ENCODE measurements around the gene BUD13.

BUD13 gene

DNA sequence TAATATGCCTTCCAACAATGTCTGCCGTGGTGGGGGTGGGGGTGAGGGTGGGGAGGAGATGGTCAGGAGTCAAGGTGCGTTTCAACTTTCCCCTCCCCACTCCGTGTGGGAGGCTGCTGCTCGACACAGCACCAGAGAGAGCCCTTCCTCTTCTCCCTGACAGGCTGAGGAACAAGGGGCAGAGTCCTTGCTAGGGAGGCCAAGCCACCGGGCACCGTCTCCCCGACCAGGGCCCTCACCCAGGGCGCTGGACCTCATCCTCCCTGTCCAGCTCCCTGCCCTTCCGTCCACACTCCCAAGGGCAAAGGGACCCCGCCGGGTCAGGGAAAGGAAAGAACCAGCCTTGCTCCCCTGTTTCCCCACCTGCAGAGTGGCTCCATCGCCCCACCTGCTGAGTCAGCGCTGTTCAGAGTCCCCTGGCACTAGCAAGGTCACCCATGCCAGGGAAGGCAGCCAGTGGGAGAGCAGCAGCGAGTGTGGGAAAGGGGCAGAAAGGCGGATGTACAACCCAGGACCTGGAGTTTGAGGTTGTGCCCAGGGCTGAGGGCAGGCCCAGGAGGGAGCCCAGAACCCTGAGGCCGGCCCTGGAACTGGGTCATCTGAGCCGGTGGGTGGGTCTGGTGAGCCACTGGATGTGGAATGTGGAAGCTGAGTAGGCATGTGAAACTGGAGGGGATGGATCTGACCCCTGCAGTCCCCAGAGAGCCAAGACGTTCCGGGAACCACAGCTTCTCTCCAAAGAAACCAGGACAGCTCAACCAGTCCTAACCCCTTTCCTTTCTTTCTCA lies 47.2 kb downstream of the BUD13 start:
- Mint-ChIP-seq H3K4me1 (ENCODE audit: low read depth) (no peaks in the 10 kb centered on the region), H3K36me3 (ENCODE audit: low read depth) (no peaks in the 10 kb centered on the region), H3K27ac (no peak overlapping the region), H3K4me3 (no peak overlapping the region), H3K27me3 (ENCODE audit: low read depth) (peaks cover 8% of the 10 kb centered on the region), H3K9me3 (no peaks in the 10 kb centered on the region)

DNA sequence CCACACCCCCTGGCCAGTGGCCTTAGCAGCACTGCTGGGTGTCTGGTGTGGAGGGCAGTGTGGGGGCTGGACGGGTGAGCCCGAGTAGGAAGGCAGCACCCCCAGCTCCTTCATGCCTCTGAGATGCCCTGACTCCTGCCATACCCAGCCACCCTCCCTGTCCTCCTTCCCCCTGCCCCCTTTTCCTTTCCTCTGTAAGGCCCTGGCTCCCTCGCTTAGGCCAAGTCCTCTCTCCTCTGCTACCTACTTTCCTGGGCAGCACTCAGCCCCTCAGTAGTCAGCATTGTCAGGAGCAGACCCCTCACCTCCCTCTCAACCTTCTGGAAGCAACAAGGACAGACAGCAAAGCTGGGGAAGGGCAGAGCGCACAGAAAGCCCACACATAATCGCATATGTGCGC lies 48.0 kb downstream of the BUD13 start:
- Mint-ChIP-seq H3K9me3 (no peaks in the 10 kb centered on the region), H3K27me3 (ENCODE audit: low read depth) (peaks cover 8% of the 10 kb centered on the region), H3K27ac (no peak overlapping the region), H3K4me1 (ENCODE audit: low read depth) (no peaks in the 10 kb centered on the region), H3K36me3 (ENCODE audit: low read depth) (no peaks in the 10 kb centered on the region), H3K4me3 (no peak overlapping the region)

DNA sequence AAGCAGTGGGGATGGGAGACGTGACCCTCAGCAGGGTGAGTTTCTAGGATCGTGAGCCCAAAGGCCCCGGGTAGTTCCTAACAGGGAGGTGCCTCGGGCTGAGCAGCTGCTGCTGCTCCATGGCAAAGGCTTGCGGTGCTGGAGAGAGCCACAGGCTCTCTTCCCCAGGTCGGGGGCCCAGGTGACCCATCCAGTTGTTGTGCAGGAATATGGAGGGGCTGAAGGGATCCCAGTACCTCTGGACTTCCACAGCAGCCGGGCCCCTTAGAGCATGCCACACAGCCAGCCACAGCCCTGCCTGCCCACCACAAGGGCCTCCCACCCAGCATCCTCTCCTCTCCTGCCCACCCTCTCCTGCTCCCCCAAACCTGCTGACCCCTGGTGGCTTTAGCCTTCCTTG lies 49.3 kb downstream of the BUD13 start:
- Mint-ChIP-seq H3K27me3 (ENCODE audit: low read depth) (peaks cover 8% of the 10 kb centered on the region), H3K4me1 (ENCODE audit: low read depth) (no peaks in the 10 kb centered on the region), H3K27ac (no peak overlapping the region), H3K4me3 (no peak overlapping the region), H3K9me3 (no peaks in the 10 kb centered on the region), H3K36me3 (ENCODE audit: low read depth) (no peaks in the 10 kb centered on the region)

DNA sequence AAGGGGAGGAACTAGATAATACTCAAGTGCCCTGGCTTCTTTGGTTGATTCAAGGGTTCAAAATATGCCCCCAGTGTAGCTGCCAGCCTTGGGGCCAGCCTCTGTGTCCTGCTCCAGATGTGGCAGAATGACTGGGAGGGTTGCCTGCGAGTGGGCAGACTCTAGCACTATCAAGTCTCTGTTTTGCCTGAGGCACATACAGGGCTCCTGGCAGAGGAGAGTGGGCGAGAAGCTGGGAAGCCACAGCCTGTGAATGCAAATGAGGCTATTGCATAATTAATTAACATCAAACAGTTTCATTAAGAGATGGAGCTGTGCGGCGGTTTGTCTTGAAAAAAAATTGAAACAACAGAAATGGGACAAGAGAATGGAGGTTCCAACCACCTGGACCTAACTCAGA lies 50.8 kb downstream of the BUD13 start:
- H3K4me3 Mint-ChIP-seq = no peak overlapping the region
- H3K27me3 Mint-ChIP-seq (ENCODE audit: low read depth) = peaks cover 8% of the 10 kb centered on the region
- H3K9me3 Mint-ChIP-seq = no peaks in the 10 kb centered on the region
- H3K36me3 Mint-ChIP-seq (ENCODE audit: low read depth) = no peaks in the 10 kb centered on the region
- H3K4me1 Mint-ChIP-seq (ENCODE audit: low read depth) = no peaks in the 10 kb centered on the region
- no peak overlapping the region for H3K27ac Mint-ChIP-seq

DNA sequence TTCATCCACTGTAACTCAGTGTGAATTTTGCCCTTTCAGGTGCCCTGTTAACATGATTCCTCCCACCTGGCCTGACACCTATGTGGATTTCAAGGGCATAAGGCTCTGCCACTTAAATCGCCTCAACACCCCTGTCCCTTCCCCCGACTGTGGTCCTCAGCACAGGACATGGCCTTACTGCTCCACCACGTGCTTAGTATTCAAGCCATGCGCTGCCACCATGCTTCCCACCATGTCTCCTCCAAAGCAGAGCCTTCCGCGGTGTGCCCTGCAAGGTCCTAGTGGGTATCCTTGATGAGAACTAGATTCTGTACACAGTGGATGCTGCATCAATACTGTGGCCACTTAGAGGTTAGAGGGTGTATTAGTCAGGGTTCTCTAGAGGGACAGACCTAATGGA lies 51.9 kb downstream of the BUD13 start:
- Mint-ChIP-seq H3K4me1 (ENCODE audit: low read depth) (no peaks in the 10 kb centered on the region), H3K4me3 (no peak overlapping the region), H3K27ac (no peak overlapping the region), H3K9me3 (no peaks in the 10 kb centered on the region), H3K36me3 (ENCODE audit: low read depth) (no peaks in the 10 kb centered on the region), H3K27me3 (ENCODE audit: low read depth) (peaks cover 8% of the 10 kb centered on the region)

DNA sequence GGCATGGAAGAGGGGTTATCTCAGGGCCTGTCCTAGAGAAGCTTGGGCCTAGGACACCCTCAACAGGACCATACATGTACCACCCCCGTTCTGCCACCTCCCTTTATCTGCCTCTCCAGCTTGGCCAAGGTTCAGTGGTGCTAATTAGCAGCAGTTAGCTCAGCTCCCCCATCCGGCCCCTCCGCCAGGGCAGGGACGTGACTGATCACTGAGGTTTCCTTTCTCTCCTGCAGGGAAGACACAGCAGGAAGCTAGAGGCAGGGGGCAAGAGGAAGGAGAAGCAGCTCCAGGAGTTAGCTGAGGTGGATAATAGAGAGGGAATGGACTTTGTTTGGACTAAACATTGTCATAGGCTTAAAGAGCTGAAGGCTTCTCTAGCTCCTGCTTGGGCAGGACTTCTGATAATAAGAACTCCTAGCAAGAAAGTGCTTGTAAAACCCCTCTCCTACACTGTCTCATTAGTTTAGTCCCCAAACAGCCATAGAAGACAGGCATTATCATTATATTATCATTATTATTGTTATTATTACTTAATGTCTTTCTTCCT lies 53.8 kb downstream of the BUD13 start:
- Mint-ChIP-seq H3K4me1 (ENCODE audit: low read depth) (no peaks in the 10 kb centered on the region), H3K27me3 (ENCODE audit: low read depth) (peaks cover 7% of the 10 kb centered on the region), H3K4me3 (no peak overlapping the region), H3K9me3 (no peaks in the 10 kb centered on the region), H3K36me3 (ENCODE audit: low read depth) (no peaks in the 10 kb centered on the region), H3K27ac (no peak overlapping the region)

DNA sequence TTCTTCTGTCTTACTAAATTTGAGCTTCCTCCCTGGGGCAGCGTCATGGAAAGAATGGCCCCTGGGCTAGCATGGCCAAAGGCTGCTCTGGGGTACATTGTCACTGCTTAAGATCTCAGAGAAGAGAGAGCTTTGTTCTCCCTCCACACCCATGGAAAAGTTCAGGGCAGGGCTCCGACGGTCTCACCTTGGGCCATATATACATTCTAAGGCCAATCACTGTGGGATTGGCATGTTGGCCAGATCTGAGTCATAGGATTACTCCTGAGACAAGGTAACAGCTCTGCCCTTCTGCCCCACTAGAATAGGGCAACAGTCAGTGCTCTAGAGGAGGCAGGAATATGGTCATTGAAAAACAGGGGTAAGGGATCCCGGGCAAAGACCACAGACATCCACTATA lies 56.2 kb downstream of the BUD13 start:
- Mint-ChIP-seq H3K4me3 (no peak overlapping the region), H3K27ac (no peak overlapping the region), H3K4me1 (ENCODE audit: low read depth) (no peaks in the 10 kb centered on the region), H3K36me3 (ENCODE audit: low read depth) (no peaks in the 10 kb centered on the region), H3K9me3 (no peaks in the 10 kb centered on the region), H3K27me3 (ENCODE audit: low read depth) (peaks cover under 1% of the 10 kb centered on the region)

DNA sequence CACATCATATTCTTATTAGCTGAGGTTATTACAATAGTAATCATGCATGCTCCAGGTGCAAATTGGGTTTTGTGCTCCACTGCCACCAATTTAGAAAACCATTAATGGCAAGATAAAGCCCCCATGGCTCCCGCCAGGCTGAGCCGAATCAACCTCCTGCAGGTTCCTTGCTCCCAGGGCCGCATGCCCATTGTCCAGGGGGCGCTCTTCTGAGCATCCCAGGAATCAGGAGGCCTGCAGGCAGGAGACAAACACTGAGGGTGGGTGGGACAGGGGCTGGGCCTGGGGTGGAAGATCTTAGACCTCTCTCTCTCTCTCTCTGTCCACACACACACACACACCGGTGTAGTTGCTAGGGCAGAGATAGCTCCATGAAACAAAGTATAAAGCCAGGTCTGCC lies 57.4 kb downstream of the BUD13 start:
- no peaks in the 10 kb centered on the region for H3K4me1 Mint-ChIP-seq (ENCODE audit: low read depth)
- H3K9me3 Mint-ChIP-seq = no peaks in the 10 kb centered on the region
- peaks cover 3% of the 10 kb centered on the region for H3K27me3 Mint-ChIP-seq (ENCODE audit: low read depth)
- no peaks in the 10 kb centered on the region for H3K36me3 Mint-ChIP-seq (ENCODE audit: low read depth)
- H3K4me3 Mint-ChIP-seq = no peak overlapping the region
- no peak overlapping the region for H3K27ac Mint-ChIP-seq

DNA sequence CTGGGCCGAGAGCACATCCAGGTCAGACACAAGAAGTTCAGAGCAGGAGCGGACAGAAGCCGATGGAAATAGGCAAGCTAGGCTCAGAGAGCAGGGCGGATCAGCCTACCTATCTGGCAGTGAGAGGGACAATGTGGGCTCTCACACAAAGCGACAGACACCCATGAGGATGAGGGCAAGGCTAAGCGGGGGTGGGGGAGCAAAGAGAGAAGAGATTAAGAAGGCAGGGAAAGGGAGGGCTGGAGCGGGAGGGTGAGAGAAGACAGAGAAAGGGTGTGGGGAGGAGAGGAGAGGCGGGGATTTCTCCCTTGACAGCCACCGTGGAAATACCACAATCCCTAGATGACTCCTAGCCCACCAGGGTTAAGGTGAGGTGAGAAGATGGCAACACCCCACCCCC lies 57.9 kb downstream of the BUD13 start:
- no peaks in the 10 kb centered on the region for H3K9me3 Mint-ChIP-seq
- H3K4me1 Mint-ChIP-seq (ENCODE audit: low read depth) = no peaks in the 10 kb centered on the region
- no peaks in the 10 kb centered on the region for H3K36me3 Mint-ChIP-seq (ENCODE audit: low read depth)
- H3K27me3 Mint-ChIP-seq (ENCODE audit: low read depth) = peaks cover 5% of the 10 kb centered on the region
- H3K27ac Mint-ChIP-seq = no peak overlapping the region
- no peak overlapping the region for H3K4me3 Mint-ChIP-seq

DNA sequence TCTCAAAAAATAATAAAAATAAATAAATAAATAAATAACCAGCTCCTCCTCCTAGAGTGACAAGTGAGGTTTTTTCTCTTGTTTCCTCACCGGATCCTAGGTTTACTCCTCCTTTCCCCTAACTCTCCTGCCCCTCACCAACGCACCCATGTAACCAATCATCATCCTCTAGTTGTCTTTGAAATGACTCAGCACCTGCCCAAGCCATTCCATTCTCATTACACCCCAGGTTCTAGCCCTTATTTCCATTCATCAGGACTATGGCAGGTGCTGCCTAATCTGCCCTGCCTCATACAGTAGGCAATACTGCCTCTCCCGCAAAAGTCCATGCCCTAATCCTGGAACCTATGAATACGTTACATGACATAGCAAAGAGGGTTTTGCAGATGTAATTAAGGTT lies 60.4 kb downstream of the BUD13 start:
- Mint-ChIP-seq H3K27ac (no peak overlapping the region), H3K27me3 (ENCODE audit: low read depth) (peaks cover 12% of the 10 kb centered on the region), H3K4me3 (no peak overlapping the region), H3K4me1 (ENCODE audit: low read depth) (no peaks in the 10 kb centered on the region), H3K9me3 (no peaks in the 10 kb centered on the region), H3K36me3 (ENCODE audit: low read depth) (no peaks in the 10 kb centered on the region)

DNA sequence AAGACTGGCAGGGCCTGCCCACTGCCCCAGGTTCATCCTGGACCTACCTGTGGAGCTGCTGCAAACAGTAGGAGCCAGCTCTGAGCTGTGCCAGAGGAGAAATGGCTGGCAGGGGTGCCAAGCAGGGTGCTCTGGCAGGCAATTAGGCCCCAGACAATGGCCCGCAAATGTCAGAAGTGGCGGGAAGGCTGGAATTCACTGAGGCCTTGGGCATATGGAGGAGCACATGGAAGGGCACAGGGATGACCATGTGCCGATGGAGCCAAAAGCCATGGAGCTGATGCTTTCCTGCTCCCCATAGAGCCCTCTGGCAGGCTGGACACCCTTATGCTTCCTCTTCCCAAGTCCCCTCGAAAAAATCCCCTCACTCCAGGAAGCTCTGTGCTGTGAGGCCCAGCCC lies 62.0 kb downstream of the BUD13 start:
- H3K9me3 Mint-ChIP-seq = no peaks in the 10 kb centered on the region
- peaks cover 2% of the 10 kb centered on the region for H3K4me1 Mint-ChIP-seq (ENCODE audit: low read depth)

DNA sequence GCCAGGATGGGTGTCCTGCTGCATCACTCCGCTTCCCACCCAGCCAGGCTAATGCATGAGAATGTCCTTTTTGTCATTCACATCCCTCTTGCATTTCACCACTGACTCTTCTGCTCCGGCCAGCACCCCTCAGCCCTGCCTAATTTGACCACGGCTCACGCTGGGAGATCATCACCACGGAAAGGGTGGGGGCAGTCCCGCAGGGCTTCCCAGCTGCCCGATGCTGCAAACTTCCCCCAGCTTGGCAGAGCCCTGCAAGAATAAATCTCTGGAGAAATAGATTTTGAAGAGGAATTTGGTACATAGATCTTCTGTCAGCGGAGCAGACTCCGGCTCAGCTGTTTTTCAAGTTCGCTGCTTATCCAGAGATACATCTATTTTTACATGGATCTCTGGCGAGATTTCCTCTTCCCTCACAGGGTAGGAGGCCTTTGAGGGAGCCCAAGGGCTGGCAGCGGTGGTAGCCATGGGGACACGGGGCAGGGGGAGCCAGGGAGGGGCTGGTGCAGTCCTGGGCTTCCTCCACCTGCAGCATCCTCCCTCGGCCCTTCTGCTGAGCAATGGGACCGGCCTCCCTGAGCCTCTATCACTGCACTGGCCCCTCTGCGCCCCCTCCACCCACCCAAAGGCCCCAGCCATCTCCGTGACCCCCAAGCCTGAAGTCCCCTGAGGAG lies 62.6 kb downstream of the BUD13 start:
- Mint-ChIP-seq H3K4me1 (ENCODE audit: low read depth) (peaks cover 2% of the 10 kb centered on the region), H3K9me3 (no peaks in the 10 kb centered on the region), H3K27me3 (ENCODE audit: low read depth) (peaks cover 33% of the 10 kb centered on the region), H3K27ac (no peak overlapping the region), H3K36me3 (ENCODE audit: low read depth) (no peaks in the 10 kb centered on the region), H3K4me3 (no peak overlapping the region)

More for the DNA sequence above, 62.0 kb downstream of the BUD13 start:
- H3K27ac Mint-ChIP-seq = no peak overlapping the region
- no peaks in the 10 kb centered on the region for H3K36me3 Mint-ChIP-seq (ENCODE audit: low read depth)
- H3K4me3 Mint-ChIP-seq = no peak overlapping the region
- peaks cover 27% of the 10 kb centered on the region for H3K27me3 Mint-ChIP-seq (ENCODE audit: low read depth)

DNA sequence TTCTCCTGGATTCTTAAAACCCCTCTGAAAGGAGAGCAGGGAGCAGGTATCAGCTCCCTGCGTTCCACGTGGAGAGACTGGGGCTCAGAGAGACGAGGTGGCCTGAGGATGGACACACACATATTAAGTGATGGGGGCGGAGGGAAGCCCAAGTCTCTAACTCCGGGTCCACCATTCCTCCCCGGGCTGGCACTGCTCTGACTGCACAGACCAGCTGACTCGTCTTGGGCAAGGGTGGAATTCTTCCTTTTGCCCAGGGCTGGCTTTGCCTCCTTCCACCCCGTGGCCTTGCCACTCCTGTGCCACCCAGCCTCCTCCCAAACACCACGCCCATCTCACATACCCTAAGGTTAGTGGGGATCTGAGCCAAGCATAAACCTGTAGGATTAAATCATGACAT lies 65.0 kb downstream of the BUD13 start:
- Mint-ChIP-seq H3K4me3 (no peak overlapping the region), H3K27ac (no peak overlapping the region), H3K9me3 (no peaks in the 10 kb centered on the region), H3K27me3 (ENCODE audit: low read depth) (peaks cover 40% of the 10 kb centered on the region), H3K4me1 (ENCODE audit: low read depth) (peaks cover 2% of the 10 kb centered on the region), H3K36me3 (ENCODE audit: low read depth) (no peaks in the 10 kb centered on the region)

DNA sequence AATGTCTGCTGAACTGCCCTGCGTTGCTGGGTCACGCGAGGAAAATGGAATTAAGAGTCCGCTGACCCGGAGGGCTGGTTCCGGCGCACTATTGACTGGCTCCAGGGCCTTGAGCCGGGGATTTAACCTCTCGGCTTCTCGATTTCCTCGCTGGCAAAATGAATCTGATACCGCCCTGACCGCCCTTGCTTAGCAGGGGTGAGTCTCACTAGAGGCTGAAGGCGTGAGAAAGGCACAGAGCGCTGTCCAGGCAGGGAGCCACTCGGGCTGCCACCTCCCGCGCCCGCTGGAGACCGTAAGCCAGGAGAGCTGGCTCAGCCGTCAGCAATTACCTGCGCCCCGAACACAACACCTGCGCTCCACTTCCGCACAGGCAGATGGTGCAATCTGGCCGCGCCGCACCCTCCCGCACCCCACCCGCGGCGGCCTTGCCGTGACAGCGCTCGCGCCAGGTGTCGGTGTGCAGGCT lies 65.6 kb downstream of the BUD13 start:
- Mint-ChIP-seq H3K36me3 (ENCODE audit: low read depth) (no peaks in the 10 kb centered on the region), H3K9me3 (no peaks in the 10 kb centered on the region), H3K4me3 (no peak overlapping the region), H3K4me1 (ENCODE audit: low read depth) (peaks cover 2% of the 10 kb centered on the region), H3K27me3 (ENCODE audit: low read depth) (peaks cover 40% of the 10 kb centered on the region), H3K27ac (no peak overlapping the region)

DNA sequence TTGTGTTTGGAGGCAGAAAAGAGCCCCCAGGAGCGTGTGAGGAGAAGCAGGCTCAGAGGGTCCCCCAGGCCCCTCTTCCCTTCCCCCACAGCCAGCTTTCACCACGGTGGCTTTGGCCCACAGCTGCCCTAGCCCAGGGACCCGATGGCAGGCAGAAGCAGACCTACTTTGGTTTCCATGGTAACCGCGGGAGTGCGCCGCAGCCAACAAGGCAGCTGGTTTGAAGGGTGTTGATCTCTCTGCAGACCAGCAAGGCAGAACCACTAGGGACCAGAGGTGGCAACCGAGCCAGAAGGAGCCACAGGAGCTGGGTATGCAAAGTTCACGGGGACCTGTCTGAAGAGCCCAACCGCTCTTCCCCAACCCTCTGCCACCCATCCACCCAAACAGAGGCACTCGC lies 69.4 kb downstream of the BUD13 start:
- Mint-ChIP-seq H3K9me3 (no peaks in the 10 kb centered on the region), H3K4me1 (ENCODE audit: low read depth) (peaks cover 2% of the 10 kb centered on the region), H3K27ac (no peak overlapping the region), H3K4me3 (no peak overlapping the region), H3K36me3 (ENCODE audit: low read depth) (no peaks in the 10 kb centered on the region), H3K27me3 (ENCODE audit: low read depth) (peaks cover 28% of the 10 kb centered on the region)
